Fibroblast of lung (primary cell): ENCODE results near the gene RALGDS. TPM values are rescaled to one million over a fixed set of nuclear protein-coding genes. Genes with fewer than 3 reads are reported as not detected.

Experiments
- DNase-seq, 2 donors: peaks; one replicate each; pipeline versions ENCODE4 v3.0.0 to v3.0.0-alpha.2; 2010; ENCODE audit warnings: low read depth in 2 of 2
- H2AFZ ChIP-seq: 2 replicates; pipeline ENCODE4 v1.5.1; 2012; ENCODE audit warnings: low read length, control low read depth, inconsistent platforms
- H3K27ac ChIP-seq: 2 replicates; pipeline ENCODE4 v1.5.1; 2011; ENCODE audit warnings: low read length, control low read depth; ENCODE audit not compliant: insufficient read depth
- H3K27me3 ChIP-seq: 2 replicates; pipeline ENCODE4 v1.5.1; 2011; ENCODE audit warnings: mild to moderate bottlenecking, low read length; ENCODE audit not compliant: control insufficient read depth, insufficient read depth
- H3K36me3 ChIP-seq: 2 replicates; pipeline ENCODE4 v1.5.1; 2011; ENCODE audit warnings: low read length; ENCODE audit not compliant: control insufficient read depth, insufficient read depth
- H3K4me1 ChIP-seq: 2 replicates; pipeline ENCODE4 v1.5.1; 2011; ENCODE audit warnings: low read length; ENCODE audit not compliant: control insufficient read depth, insufficient read depth; ENCODE audit errors: extremely low read depth
- H3K4me2 ChIP-seq: 2 replicates; pipeline ENCODE4 v1.5.1; 2011; ENCODE audit warnings: low read length, control low read depth; ENCODE audit not compliant: insufficient read depth; ENCODE audit errors: extremely low read depth
- H3K4me3 ChIP-seq, 4 experiments: fragments of 200-600 bp in 1 of 4; sonication (generic) in 1 of 4; replicated peaks in 1 of 4; 2 replicates each; pipeline ENCODE4 v1.5.1; 2011 to 2016; ENCODE audit warnings: low read length in 4 of 4, low read depth in 3 of 4, mild to moderate bottlenecking in 3 of 4, control low read depth in 2 of 4, inconsistent platforms in 1 of 4, mixed read lengths in 1 of 4; ENCODE audit not compliant: insufficient read depth in 1 of 4; ENCODE audit errors: control extremely low read depth in 1 of 4
- H3K79me2 ChIP-seq: 2 replicates; pipeline ENCODE4 v1.5.1; 2012; ENCODE audit warnings: mild to moderate bottlenecking, low read length, inconsistent platforms; ENCODE audit not compliant: control insufficient read depth, insufficient read depth
- H3K9ac ChIP-seq: 2 replicates; pipeline ENCODE4 v1.5.1; 2011; ENCODE audit warnings: mild to moderate bottlenecking, low read length, control low read depth; ENCODE audit not compliant: insufficient read depth
- H3K9me3 ChIP-seq: 2 replicates; pipeline ENCODE4 v1.5.1; 2012; ENCODE audit warnings: low read depth, low read length; ENCODE audit not compliant: control insufficient read depth, insufficient read depth
- H4K20me1 ChIP-seq: 2 replicates; pipeline ENCODE4 v1.5.1; 2011; ENCODE audit warnings: low read length; ENCODE audit not compliant: control insufficient read depth, insufficient read depth; ENCODE audit errors: extremely low read depth
- EZH2 ChIP-seq: IDR thresholded peaks from 2 replicates; pipeline ENCODE4 v1.5.1; 2012; ENCODE audit warnings: low read length, control low read depth, mild to moderate bottlenecking; ENCODE audit errors: missing control alignments
- polyA plus RNA-seq, 2 donors: library from polyadenylated mRNA; depleted of rRNA in 1 of 2; stranded (reverse) in 1 of 2; unstranded in 1 of 2; fragments of >200 nt; gene quantifications; 2 replicates each; pipeline ENCODE4 v1.2.1, GENCODE V29; 2011 to 2012; ENCODE audit warnings: missing spikeins in 1 of 2
- total RNA-seq: library from RNA; depleted of rRNA; stranded (reverse); fragments of >200 nt; gene quantifications from 2 replicates; pipeline ENCODE4 v1.2.1, GENCODE V29; 2014
- TF ChIP-seq, protein P1 (sequence below), 2 donors: IDR thresholded peaks in 1 of 2; conservative IDR thresholded peaks in 1 of 2; 1 replicate in 1 of 2; 2 replicates in 1 of 2; pipeline ENCODE4 v1.5.1; 2011 to 2012; ENCODE audit warnings: low read length in 2 of 2, control low read depth in 1 of 2, inconsistent platforms in 1 of 2, low read depth in 1 of 2, mild to moderate bottlenecking in 1 of 2

Gene RALGDS
- total and polyA plus RNA-seq, 2 donors (not counting 1 experiment from before 2014, with no cell fraction given) = 16.6 to 23.6 TPM

DNA sequence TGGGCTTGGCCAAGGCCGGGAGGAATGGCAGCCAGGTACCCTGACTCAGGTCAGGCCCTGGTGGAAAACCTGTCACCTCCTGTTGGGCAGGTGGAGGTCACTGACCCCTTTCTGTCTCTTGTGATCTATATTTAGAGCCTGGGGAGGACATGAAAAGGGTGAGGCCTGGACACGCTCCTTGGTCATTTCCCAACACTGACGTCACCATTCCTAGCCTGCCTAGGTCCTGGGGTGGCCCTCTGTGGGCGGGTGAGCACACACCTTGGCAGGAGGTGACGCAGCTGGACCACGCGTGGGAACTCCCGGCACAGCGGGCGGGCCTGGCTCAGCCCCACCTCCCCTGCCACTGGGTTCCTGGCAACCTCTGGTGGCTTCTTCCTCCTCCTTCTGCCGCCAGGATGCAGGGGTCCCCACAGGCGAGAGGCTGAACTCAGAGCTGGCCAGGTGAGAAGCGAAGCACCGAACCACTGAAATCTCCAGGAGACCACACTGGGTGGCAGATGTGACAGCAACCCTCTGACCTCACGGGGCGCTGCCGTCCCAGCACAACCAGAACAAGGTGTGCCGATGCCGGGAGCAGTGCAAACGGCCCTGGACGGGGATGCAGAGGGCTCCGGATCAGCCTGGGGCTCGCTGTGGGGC, 6.4 kb upstream of the RALGDS start:
- H3K4me1 ChIP-seq = peaks cover 20% of the 10 kb centered on the region
- H3K4me2 ChIP-seq = no peak overlapping the region
- no peaks in the 10 kb centered on the region for H3K36me3 ChIP-seq
- no peaks in the 10 kb centered on the region for H3K27me3 ChIP-seq
- H3K9ac ChIP-seq = no peak overlapping the region
- H3K27ac ChIP-seq = no peak overlapping the region
- no peaks in the 10 kb centered on the region for H3K79me2 ChIP-seq
- no peak for TF ChIP-seq EZH2
- TF ChIP-seq, protein P1, sequence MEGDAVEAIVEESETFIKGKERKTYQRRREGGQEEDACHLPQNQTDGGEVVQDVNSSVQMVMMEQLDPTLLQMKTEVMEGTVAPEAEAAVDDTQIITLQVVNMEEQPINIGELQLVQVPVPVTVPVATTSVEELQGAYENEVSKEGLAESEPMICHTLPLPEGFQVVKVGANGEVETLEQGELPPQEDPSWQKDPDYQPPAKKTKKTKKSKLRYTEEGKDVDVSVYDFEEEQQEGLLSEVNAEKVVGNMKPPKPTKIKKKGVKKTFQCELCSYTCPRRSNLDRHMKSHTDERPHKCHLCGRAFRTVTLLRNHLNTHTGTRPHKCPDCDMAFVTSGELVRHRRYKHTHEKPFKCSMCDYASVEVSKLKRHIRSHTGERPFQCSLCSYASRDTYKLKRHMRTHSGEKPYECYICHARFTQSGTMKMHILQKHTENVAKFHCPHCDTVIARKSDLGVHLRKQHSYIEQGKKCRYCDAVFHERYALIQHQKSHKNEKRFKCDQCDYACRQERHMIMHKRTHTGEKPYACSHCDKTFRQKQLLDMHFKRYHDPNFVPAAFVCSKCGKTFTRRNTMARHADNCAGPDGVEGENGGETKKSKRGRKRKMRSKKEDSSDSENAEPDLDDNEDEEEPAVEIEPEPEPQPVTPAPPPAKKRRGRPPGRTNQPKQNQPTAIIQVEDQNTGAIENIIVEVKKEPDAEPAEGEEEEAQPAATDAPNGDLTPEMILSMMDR (conservative IDR thresholded peaks at IDR 0.05 in 1 of 2, IDR thresholded peaks at IDR 0.05 in 1 of 2; ENCODE audit: low read depth in 1 of 2, low read length in 2 of 2) = no peak
- no peak overlapping the region for H3K4me3 ChIP-seq
- H2AFZ ChIP-seq = no peak overlapping the region
- H3K9me3 ChIP-seq = no peaks in the 10 kb centered on the region
- DNase-seq = peak in 1 of 2 donors; percentile 65
- H4K20me1 ChIP-seq = no peaks in the 10 kb centered on the region

DNA sequence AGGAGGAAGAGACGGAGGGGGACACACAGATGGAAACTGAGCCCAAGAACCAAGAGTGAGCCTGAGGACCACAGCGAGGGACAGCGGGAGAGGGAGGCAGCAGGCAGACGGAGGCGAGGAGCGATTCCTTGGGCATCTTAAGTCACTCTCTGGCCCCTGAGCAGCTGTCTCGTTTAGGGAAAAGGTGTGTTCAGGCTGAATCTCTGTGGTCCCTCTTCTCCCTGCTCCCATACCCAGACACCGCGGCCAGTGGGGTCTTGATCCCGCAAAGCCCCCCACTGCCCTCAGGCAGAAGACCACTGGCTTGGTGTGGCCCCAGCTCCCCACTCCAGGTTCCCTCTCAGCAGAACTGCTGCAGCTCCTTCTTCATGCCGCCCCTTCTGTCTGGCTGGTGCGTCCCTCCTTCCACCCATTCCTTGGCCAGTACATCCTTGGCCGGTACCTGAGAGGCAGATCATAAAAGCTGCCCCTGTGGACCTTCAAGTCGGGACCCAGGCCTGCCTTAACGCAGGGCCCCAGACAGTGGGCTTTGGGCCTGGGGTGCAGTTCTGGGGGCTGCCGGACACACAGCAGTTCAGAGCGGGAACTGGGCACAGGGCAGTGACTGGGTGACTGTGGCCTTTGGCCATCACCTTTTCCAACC, 5.8 kb upstream of the RALGDS start:
- Histone ChIP-seq H3K4me3 (peak overlapping the region in 1 of 4 experiments; percentile 27), H3K27ac (no peak overlapping the region), H3K9ac (no peak overlapping the region), H3K36me3 (no peaks in the 10 kb centered on the region), H3K79me2 (no peaks in the 10 kb centered on the region), H3K4me1 (peaks cover 20% of the 10 kb centered on the region), H2AFZ (no peak overlapping the region), H4K20me1 (no peaks in the 10 kb centered on the region), H3K4me2 (peak overlapping the region; percentile 62), H3K9me3 (no peaks in the 10 kb centered on the region), H3K27me3 (no peaks in the 10 kb centered on the region)
- DNase-seq = peak in 1 of 2 donors; percentile 30
- TF ChIP-seq EZH2 = no peak
- TF ChIP-seq, protein P1 (conservative IDR thresholded peaks at IDR 0.05 in 1 of 2, IDR thresholded peaks at IDR 0.05 in 1 of 2; ENCODE audit: low read depth in 1 of 2, low read length in 2 of 2) = no peak

- H3K9ac ChIP-seq = no peak overlapping the region
- peak overlapping the region; percentile 62 for H3K4me2 ChIP-seq
- DNase-seq = peak; percentile 53 to 76
- H4K20me1 ChIP-seq = no peaks in the 10 kb centered on the region
- H3K4me1 ChIP-seq = peaks cover 21% of the 10 kb centered on the region
- H3K79me2 ChIP-seq = no peaks in the 10 kb centered on the region
- H2AFZ ChIP-seq = no peak overlapping the region
- no peak for TF ChIP-seq EZH2
- TF ChIP-seq, protein P1 (conservative IDR thresholded peaks at IDR 0.05 in 1 of 2, IDR thresholded peaks at IDR 0.05 in 1 of 2; ENCODE audit: low read depth in 1 of 2, low read length in 2 of 2) = no peak
- H3K36me3 ChIP-seq = no peaks in the 10 kb centered on the region
- H3K9me3 ChIP-seq = no peaks in the 10 kb centered on the region
- peak overlapping the region in 1 of 4 experiments; percentile 27 for H3K4me3 ChIP-seq
- H3K27me3 ChIP-seq = no peaks in the 10 kb centered on the region
- H3K27ac ChIP-seq = no peak overlapping the region
These were observed 5.1 kb upstream of the RALGDS start for GRCh38 chr9:133125941-133126696.
